NB4 (cell line): ENCODE results near the gene GPR55.

Experiments used
- TF ChIP-seq, protein P1 (sequence below): IDR thresholded peaks from one replicate; pipeline ENCODE4 v1.5.1; 2012; ENCODE audit warnings: low read depth, low read length
- TF ChIP-seq, protein P2 (sequence below): IDR thresholded peaks from 2 replicates; pipeline ENCODE4 v1.6.1; 2011; ENCODE audit warnings: low read depth, low read length

DNA sequence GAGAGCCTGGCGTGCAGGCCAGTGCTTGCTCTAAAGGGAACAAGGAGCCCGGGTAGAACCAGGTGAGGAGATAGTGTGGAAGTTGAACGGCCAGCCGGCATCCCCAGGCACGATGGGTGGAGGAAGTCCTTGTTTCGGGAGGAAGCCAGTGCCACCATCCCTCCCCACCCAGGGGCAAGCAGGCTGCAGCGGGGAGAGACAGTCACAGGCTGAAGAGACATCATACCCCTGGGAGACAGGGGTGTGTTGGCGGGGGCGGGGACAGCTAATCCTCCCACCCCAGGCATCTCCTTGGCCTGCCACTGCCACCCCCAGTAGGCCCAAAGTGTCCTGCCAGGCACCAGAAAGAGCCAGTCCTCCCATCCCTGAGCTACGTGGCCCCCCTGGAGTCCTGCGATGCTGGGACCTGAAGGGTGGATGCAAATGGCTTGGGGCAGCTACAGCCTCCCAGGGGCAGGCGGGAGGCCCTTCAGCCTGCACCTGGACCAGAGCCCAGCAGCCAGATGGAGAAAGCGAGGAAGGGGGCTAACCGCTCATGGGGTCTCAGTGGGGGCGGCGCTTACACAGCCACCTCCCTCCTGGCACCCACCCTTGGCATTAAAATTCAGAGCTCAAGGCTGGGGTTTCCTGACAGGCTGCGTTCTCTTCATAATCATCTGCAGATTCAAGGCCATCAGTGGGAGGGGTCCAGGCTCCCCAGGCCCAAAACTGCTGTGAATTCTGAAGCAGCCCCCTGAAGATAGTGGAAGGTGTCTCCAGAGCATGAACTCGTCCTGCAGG is 14.8 kb upstream of the GPR55 start:
- TF ChIP-seq, protein P1, sequence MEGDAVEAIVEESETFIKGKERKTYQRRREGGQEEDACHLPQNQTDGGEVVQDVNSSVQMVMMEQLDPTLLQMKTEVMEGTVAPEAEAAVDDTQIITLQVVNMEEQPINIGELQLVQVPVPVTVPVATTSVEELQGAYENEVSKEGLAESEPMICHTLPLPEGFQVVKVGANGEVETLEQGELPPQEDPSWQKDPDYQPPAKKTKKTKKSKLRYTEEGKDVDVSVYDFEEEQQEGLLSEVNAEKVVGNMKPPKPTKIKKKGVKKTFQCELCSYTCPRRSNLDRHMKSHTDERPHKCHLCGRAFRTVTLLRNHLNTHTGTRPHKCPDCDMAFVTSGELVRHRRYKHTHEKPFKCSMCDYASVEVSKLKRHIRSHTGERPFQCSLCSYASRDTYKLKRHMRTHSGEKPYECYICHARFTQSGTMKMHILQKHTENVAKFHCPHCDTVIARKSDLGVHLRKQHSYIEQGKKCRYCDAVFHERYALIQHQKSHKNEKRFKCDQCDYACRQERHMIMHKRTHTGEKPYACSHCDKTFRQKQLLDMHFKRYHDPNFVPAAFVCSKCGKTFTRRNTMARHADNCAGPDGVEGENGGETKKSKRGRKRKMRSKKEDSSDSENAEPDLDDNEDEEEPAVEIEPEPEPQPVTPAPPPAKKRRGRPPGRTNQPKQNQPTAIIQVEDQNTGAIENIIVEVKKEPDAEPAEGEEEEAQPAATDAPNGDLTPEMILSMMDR = no peak
- TF ChIP-seq, protein P2, sequence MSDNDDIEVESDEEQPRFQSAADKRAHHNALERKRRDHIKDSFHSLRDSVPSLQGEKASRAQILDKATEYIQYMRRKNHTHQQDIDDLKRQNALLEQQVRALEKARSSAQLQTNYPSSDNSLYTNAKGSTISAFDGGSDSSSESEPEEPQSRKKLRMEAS = no peak
